GM12873 (cell line): ENCODE results near the gene AKIP1.

Source experiments
- TF ChIP-seq, protein P1 (sequence below): IDR thresholded peaks from 2 replicates; pipeline ENCODE4 v1.5.1; 2012; ENCODE audit warnings: low read depth, mild to moderate bottlenecking, moderate library complexity, low read length, control low read depth; ENCODE audit not compliant: insufficient read depth; ENCODE audit errors: missing control alignments

Gene AKIP1

DNA sequence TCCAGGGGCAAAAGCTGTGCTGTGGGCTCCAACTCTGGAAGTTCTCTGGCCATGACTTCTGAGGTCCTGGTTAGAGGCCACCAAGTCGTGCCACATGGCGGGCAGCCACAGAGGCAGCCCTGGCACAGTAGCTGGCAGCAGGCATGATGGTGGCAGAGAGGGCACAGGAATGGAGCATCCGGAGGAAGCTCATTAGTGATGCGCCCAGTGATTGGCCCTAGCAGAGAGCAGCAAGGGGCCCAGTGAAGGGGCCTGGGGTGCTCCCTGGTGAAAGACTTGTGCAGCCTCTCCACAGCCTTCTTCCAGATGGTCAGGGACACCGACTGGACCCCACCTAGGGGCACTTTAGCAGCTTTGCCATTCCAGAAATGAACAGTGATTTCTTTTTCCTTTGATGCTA is 14.7 kb downstream of the AKIP1 start:
- TF ChIP-seq, protein P1, sequence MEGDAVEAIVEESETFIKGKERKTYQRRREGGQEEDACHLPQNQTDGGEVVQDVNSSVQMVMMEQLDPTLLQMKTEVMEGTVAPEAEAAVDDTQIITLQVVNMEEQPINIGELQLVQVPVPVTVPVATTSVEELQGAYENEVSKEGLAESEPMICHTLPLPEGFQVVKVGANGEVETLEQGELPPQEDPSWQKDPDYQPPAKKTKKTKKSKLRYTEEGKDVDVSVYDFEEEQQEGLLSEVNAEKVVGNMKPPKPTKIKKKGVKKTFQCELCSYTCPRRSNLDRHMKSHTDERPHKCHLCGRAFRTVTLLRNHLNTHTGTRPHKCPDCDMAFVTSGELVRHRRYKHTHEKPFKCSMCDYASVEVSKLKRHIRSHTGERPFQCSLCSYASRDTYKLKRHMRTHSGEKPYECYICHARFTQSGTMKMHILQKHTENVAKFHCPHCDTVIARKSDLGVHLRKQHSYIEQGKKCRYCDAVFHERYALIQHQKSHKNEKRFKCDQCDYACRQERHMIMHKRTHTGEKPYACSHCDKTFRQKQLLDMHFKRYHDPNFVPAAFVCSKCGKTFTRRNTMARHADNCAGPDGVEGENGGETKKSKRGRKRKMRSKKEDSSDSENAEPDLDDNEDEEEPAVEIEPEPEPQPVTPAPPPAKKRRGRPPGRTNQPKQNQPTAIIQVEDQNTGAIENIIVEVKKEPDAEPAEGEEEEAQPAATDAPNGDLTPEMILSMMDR: no peak

DNA sequence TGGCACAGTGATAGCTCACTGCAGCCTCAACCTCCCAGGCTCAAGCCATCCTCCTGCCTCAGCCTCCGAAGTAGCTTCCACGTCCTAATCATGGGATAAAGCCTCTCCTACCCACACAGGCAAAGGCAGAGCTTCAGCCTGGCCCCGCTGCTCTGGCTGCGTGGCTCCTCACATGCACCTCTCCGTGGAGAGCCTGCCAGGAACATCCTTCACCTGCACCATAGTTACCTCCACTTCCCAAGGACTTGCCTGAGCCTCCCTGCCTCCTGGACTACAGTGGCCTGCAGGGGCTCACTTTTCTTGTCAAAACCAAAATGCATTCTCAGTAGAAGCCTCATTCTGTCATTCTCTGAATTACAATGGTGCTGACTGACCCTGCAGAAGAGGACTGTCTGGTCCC is 15.2 kb downstream of the AKIP1 start:
- TF ChIP-seq, protein P1: no peak

DNA sequence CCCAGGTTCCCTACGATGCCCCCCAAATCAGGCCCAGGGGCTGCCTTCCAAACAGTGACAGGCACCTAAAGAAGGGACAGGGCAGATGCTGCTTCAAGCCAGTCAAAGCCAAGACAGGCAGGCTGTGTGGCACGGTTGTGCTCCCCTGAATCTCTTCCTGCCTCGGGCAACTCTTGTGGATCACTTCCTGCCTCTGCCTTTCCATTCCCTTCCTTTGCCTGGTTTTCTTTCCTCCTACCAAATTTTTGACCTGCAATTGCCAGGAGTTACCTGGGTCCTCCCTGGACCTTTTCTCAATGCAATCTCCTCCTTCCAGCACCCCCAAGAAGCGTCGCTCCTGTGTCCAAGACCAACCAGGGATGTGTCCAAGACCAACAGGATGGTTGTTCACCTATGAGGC is 16.2 kb downstream of the AKIP1 start:
- TF ChIP-seq, protein P1: no peak

DNA sequence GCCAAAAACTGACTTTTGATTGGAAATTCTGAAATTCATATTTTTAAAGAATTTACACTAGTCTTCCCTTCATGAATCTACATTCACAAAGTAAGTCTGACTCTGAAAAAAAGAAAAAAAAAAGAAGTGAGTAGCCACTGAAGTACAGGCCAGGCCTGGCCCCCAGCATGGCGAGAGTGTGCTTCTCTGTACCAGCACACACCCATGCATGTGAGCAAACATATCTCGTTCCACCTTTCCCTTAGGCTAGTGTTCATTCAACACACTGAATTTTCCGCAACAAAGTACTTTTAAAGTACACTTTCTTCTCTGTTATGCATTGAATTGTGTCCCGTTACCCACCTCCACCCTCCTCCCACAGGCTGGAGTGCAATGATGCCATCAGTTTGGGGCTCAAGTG is 17.2 kb downstream of the AKIP1 start:
- TF ChIP-seq, protein P1: no peak

DNA sequence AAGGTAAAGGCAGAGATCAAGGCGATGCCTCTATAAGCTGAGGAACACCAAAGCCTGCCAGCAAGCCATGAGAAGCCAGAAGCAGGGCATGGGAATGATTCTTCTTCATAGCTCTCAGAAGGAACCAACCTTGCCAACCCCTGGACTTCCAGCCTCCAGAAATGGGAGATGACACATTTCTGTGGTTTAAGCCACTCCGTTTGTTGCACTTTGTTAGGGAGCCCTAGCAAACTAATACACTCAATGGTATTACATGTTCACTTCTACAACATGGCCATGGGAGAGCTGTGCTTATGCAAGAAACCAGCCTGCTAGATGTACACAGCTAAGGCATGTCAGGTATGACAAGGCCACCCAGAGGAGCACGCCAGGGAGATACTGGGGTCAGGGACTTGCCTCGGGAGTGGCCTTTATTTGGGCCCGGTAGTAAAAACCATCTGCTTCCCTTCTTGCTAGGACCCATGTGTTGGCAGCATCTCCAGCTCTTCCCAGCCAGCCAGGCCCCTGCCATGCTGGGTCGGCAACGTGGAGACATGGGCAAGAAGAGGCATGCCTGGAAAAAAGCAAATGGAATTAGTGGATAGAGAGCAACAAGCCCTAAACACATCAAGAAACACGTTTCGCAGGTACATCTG is 18.1 kb downstream of the AKIP1 start:
- TF ChIP-seq, protein P1: no peak

DNA sequence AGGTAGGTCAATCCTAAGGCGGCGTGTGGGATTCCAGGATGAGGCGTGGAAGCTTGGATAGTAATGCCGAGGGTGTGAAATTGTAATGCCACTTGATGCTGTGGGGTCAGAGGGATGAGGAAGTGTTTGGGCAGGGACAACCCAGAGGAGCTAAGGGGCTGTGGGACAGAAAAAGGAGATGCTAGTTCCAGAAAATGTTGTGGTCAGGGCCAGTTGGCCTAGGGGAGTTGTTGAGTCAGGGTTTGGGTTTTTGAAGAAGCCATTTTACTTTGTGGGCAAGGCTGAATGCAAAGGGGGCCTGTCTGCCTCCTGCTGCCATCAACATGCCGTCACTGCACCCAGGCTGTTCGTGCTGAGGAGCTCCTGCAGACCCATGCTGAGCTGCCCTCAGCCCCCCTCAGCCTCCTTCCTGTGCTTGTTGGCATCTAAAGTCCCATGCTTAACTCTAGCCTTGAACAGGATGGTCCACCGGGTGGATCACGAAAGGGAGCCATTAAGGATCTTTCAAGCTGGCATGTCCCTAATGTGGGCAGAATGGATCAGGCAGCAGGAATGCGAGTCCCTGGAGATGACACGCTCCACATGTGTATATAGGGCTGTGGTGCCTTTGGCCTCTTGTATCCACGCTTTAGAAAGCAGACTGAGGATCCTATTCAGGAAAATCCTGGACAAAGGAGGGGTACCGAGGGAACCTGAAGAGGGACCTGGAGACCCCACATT is 19.6 kb downstream of the AKIP1 start:
- TF ChIP-seq, protein P1: no peak

DNA sequence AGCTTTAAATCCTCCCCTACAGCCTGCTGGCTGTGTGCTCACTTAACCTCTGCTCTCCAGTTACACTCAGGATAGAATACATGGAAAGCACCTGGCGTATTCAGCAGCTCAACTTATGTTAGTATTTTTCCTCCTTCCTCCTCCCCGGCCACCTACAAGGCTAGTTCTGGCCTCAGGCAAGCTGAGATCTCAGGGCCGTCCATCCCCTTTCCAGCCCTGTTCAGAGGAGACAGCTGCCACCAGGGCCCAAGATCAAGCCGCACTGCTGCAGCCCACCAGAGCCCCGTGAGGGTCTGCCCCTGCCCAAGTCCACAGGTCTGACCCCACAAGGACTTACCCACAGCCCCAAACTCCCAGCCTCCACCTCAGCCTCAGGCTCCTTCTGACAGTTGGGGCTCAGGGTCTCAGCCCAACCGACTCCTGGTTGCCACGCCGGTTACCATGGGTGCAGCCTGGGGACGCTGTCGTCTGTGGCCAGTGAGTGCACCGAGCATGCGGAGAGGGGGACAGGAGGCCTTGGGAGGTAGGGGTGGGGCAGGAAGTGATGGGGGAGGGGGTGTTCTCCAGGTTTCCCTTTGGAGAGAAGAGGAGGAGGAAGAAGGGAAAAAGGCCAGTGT is 21.7 kb downstream of the AKIP1 start, which contains the start of gene C11orf16:
Gene C11orf16, minus strand, starts transcription at position 384 of the 617 bp plus-strand sequence. CDS start 639 bp downstream, outside the sequence.
- TF ChIP-seq, protein P1: no peak
